NT2/D1 (cell line): Measurements from ENCODE around the gene BCKDHB.

Experiments used
- SUZ12 ChIP-seq: IDR thresholded peaks from 2 replicates; pipeline ENCODE4 v1.6.1; 2011; ENCODE audit not compliant: insufficient read length, insufficient read depth; ENCODE audit errors: extremely low read depth
- YY1 ChIP-seq: IDR thresholded peaks from 2 replicates; pipeline ENCODE4 v1.6.1; 2011; ENCODE audit not compliant: insufficient read length, insufficient read depth
- ZNF274 ChIP-seq: IDR thresholded peaks from 2 replicates; pipeline ENCODE4 v1.6.1; 2011; ENCODE audit warnings: mild to moderate bottlenecking, low read depth, low read length

GRCh38 chr6:80321011-80321410, 214.5 kb downstream of the BCKDHB start:
- no peak for TF ChIP-seq SUZ12
- no peak for TF ChIP-seq YY1
- no peak for TF ChIP-seq ZNF274
